NCI-H510A treated with DMSO at 0.1 percent for 48 hours (cell line): ENCODE results near the gene TIMM22.

Source experiments
- DNase-seq: peaks from one replicate; lab custom pipeline; 2025; lab: John Stamatoyannopoulos, UW

The TIMM22 gene

DNA sequence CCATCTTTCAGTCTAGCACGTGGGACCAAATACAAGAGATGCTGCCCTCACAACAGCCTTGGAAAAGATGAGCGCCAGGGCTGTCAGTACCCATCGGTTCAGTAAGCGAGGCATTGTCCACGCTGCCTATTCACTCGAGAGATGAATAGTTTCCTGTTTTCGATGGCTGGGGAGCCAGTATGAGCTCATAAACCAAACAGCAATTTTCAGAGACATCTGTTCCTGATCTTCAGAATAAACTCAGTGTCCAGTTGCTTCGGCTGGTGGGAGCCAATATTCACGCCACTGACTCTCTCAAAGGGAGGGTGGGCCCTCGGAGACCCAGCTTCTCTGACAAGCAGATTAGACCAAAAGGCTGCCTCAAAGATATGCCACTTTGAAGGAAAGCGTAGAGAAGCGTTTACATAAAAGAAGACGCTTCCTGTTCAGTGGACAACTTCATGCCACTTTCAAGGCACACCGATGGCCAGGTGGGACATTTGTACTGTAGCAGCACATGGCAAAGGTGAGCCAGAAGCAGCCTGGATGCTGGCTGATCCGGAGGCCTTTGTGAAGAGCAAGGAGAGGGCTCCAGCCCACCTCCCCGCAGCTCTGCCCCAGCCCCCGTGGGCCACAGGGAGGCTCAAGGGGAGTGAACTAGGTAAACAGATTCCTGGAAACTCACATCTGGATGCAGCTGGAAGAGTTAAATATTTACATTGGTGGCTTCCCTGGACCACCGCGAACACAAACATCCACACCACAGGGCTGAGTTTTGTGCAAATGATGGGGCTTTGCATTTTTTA is 6.0 kb downstream of the TIMM22 start:
- no peak for DNase-seq

- DNase-seq, result no peak
These were observed 6.7 kb downstream of the TIMM22 start for GRCh38 chr17:1003633-1003971.

DNA sequence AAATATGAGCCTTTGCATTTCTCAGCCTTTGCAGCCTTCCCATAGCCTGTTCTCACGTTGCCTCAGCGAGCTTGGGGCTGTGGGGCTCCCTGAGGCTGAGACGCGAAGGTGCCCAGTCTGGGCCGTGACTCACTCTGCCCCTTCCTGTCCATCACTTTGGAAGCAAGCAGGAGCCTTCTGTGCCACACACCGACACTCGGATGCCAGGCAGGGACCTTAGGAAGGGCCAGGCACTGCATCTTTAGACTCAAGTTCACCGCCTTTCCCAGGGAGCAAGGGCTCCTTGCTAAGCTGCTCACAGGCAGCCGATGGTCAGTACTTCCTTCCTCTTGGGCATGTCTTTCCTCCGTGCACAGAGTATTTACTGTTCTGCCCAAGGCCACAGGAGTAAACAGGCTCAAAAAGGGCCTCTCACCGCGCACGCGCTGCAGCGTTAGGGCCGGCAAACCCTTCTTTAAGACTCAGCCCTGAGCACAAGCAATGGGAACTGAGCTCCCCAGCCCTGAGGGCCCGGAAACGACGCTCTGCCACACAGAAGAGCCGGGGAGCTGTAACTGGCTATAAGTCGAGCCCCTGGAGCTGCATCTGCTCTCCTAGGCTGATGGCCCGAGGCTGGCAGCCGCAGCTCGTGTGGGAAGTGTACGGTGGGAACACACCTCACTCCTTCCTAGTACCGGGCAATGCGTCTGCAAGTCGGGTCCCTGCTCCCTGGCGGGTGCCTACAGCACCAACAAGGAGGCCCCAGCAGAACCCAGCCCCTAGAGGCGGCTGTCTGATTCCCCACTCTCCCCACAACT is 7.2 kb downstream of the TIMM22 start:
- DNase-seq, result no peak

- DNase-seq, result no peak
These were observed 7.9 kb downstream of the TIMM22 start for GRCh38 chr17:1004769-1005295.

- DNase-seq, result no peak
These were observed 8.5 kb downstream of the TIMM22 start for GRCh38 chr17:1005361-1005946.

- DNase-seq, result peak; percentile 2
These were observed 9.1 kb downstream of the TIMM22 start for GRCh38 chr17:1006054-1006453.

- no peak for DNase-seq
These were observed 10.5 kb downstream of the TIMM22 start for GRCh38 chr17:1007310-1008007.

DNA sequence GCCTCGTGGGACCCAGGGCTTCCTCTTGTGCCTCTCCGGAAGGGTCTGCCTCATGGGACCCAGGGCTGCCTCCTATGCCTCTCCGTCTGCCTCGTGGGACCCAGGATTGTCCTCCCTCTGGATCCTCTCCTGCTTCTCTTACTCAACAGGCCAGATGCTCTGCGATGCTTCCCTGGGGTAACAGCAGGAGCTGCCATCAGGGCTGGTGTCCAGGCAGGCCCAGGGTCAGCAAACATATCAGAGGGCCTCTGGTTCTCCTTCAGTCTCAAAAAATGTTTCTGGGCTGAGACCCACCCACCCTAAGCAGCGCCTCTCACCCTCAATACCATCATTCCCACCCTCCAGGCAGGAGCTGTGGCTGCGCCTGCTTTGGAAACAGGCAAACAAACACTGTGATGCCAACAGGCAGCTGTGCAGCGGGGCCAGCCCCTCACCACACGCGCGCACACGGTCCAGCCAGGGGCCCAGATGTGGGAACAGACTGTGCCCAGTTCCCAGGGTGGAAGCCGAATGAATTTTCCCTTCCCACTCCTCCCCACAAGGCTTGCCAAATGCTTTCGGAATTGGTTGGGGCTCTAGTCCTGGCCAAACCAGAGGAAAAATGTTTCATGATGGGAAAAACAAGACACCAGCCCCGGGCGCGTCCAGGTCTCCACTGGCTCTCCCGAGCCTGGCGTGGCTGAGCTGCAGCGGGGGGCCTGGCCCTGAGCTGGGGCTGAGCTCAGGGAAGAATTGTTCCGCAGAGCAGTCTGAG is 11.3 kb downstream of the TIMM22 start:
- DNase-seq, result no peak

GRCh38 chr17:1009229-1010085 is 12.5 kb downstream of the TIMM22 start:
- DNase-seq, result no peak

DNA sequence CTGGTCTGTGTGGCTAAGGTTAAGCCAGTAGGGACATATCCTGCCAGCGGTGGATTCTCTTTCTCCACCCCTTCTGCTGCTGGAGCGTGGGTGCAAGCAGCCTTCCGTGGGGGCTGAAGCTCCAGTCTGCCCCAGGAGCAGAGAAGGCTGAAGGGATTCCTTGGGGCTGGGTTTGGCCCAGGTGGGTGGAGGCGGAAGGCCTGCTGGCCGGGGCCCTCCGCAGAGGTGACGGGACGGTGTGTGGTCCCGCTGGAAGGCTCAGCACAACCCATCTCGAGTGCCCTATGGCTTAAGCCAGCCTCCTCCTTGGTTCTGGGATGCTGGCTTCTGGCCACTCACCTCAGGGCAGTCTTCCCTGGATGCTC is 13.1 kb downstream of the TIMM22 start:
- no peak for DNase-seq

- no peak for DNase-seq
These were observed 13.7 kb downstream of the TIMM22 start for GRCh38 chr17:1010586-1010985.

DNA sequence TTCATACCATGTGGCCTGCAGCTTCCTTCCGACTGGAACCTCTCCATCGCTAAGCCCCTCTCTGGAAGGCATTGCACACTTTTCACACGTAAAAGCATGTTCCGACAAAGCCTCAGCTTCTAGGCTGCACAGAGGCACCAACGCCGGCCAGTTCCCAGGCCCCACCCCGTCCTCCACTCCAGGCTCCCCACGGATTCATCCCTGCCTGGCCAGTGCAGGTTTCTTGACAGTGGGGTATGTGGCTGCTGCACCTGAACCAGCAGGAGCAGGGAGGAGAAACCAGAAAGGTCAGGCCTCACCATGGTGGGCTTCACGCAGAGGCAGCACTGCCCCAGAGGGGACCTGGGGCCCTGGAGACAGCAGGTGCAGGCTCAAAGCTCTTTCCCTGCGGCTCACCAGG is 14.2 kb downstream of the TIMM22 start:
- no peak for DNase-seq

DNA sequence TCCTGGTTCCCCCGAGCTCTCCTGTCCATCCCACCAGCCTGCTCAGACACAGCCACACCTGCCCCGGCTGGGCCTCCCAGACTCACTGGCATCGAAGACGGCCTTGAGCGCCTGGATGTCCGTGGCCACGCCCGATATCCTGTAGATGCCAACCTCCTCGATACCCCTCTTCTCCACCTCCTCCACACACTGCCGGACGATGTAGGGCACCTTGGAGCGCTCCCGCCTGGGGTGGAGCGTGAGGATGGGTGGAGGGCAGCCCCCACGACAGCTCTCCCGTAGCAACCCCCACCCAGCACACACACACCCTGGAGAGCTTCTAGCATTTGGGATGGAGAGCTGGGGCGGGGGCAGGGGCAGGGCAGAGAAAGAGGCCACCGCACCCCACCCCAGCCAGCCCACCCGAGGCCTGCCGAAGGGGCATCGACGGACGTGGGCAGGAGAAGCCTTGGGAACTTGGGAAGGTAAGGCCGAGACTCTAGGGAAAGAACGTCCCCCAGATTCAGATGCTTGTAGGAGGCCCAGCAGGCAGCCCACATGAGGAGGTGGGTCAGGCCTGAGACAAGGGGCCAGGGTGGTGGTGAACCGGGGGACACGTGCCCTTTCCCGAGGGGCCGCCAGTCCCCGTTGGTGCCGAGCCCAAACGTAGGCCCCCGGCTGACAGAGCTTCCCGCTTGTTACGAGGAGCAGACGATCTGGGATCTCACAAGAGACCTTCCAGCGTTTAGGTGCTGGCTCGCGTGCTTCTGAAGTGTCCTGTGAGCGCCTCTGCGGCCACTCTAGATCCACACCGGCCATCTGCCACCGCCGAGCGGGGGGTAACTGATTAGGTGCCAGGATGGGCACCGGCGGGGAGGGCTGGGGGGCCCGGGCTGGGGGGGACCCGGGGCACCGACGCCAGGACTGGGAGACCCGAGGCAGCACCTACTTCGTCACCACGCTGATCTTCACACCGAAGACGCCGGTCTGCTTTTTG is 15.1 kb downstream of the TIMM22 start:
- no peak for DNase-seq

DNA sequence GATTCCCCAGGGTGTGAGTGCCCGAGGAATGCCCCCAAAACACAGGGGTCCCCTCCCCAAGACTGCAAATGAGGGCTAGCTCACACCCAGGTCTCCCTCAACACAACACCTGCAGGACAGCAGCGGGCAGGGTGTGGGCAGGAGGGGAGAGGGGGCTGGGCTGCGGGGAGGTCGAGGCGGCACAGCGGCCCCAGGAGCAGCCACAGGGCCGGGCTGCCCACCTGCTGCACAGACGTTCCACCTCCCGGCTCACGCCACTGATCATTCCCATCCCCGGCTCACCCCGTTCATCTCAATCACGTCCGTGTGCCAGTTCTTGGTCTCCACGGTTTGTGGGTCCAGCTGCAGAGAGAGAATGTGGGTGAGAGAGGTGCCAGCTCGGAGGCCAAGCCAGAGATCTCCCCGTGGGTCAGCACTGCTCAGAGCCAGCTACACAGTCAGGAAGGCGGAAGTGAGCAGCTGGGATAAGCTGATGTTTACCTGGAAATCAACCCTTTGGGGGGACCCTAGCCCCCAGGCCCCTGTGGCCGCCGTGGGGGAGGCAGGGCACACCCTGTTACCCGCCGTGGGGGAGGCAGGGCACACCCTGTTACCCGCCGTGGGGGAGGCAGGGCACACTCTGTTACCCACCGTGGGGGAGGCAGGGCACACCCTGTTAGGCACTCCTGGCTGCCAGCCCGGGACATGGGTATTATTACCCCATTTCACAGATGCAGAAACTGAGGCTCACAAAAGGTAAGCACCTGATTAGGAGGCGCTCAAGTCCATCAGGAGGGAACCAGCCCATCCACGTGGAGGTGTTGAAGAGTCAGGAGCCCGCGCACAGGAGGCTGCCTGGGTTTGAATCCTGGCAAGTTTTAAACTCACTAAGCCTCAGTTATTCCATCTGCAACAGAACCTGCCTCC is 16.1 kb downstream of the TIMM22 start:
- no peak for DNase-seq

DNA sequence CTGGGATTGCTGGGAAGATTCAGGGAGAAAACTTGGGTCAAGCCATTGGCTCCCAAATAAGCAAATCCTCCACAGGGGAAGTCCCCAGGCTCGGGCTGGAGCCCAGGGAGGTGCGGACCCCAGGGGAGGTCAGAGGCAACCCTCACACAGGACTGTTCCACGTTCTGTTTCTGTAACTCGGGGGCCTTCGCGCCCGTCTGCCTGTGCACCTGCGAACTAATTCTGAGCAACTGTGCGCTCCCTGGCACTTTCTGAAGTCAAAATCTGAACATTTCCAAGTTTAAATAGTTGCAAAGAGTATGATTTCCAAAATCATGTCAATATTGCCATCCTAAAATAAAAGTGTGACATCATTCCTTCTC is 16.8 kb downstream of the TIMM22 start:
- DNase-seq, result no peak

DNA sequence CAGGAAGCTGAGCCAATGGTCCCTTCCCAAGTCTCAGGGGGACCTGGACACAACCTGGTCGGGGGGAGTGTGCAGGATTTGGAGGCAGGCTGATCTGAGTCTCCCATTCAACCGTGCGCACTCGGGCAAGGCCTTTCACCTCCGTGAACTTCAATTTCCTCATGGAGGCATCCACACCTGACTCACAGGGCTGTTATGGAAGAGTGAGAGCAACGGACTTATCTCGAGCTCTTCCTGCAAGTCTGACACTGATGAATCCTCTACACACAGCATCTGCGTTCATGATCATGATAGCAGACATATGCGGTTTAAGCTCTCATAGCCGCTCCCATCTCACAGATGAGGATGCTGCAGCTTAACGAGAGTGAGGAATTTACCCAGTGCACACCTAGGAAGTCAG is 21.6 kb downstream of the TIMM22 start:
- DNase-seq, result no peak

DNA sequence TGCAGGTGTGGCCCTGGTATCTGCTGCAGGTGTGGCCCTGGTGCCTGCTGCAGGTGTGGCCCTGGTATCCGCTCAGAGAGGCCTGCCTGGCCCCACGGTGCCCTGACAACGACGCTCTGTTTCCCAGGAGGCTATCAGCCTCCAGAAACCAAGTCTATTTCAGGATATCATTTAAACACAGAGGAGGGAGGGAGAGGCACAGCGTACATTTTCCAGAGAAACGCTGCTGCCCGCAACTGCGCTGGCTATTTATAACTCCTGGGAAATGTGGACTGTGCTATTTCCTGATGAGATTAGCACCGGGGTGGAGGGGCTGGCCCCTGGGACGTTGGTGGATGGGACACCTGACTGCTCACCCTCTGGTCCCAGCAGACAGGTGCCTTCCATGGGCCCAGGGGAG is 22.5 kb downstream of the TIMM22 start:
- DNase-seq, result no peak

DNA sequence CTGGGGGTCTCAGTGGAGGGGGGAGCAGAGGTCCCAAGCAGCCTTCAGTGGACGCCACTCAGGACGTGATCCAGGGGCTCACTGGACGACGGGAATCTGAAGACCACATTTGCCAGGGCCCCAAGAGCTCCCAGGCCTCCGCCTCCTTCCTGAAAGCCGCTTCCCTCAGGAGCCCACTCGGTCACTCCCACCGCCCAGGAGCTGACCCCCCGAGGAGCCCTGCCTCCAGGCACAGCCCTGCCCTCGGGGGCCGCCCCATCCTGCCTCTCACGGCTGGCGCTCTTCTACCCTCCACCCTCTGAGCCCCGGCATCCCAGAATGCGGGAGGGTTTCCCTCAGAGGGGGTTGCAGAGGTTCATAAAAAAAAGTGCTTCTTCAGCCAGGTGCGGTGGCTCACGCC is 24.2 kb downstream of the TIMM22 start:
- DNase-seq, result no peak
